ENCODE results near the gene SMAD9.

Gene SMAD9

GRCh38 chr13:36870050-36870692 lies 49.9 kb downstream of the SMAD9 start:
- DNase-seq (ENCODE audit: extremely low read depth in 1 of 2, low read depth in 1 of 2): no peak

GRCh38 chr13:36866232-36866631 lies 53.8 kb downstream of the SMAD9 start:
- no peak for DNase-seq (ENCODE audit: extremely low read depth in 1 of 2, low read depth in 1 of 2)

- no peak for DNase-seq (ENCODE audit: extremely low read depth in 1 of 2, low read depth in 1 of 2)
These were observed 54.8 kb downstream of the SMAD9 start for GRCh38 chr13:36865265-36865664.

DNA sequence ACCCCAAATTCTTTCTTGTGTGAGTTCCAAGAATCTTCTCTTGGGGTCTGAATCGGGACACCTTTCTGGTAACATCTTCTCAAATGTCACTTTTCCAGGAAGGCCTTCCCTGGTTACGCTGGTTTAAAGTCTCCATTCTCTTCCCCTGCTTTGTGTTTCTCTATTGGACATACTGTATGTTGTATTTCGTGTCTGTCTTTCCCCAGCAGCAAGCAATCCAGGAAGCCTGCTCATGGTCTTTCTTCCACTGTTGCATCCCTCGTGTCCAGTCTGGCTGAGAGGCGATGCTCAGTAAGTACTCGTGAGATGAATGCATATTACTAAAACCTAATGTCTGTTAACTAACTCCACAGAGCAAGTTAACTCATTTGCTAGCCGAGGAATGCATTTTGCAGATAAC lies 57.3 kb downstream of the SMAD9 start:
- no peak for DNase-seq (ENCODE audit: extremely low read depth in 1 of 2, low read depth in 1 of 2)

DNA sequence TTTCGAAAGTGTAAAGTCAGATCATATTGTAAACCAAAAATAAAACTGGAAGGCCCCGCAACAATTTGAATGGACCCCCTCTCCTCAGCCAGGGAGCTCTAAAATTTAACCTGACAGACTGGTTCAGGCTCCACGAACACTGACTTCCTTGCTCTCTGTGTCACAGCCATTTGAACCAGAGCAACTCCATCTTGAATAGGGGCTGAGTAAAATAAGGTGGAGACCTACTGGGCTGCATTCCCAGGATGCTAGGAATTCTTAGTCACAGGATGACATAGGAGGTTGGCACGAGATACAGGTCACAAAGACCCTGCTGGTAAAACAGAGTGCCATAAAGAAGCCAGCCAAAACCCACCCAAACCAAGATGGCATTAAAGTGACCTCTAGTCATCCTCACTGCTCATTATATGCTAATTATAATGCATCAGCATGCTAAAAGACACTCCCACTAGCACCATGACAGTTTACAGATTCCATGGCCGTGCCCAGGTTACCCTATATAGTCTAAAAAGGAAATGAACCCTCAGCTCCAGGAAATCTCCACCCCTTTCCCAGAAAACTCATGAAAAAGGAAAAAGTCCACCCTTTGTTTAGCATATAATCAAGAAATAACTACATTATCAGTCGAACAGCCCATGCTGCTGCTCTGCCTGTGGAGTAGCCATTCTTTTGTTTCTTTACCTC lies 57.9 kb downstream of the SMAD9 start:
- no peak for DNase-seq (ENCODE audit: extremely low read depth in 1 of 2, low read depth in 1 of 2)

DNA sequence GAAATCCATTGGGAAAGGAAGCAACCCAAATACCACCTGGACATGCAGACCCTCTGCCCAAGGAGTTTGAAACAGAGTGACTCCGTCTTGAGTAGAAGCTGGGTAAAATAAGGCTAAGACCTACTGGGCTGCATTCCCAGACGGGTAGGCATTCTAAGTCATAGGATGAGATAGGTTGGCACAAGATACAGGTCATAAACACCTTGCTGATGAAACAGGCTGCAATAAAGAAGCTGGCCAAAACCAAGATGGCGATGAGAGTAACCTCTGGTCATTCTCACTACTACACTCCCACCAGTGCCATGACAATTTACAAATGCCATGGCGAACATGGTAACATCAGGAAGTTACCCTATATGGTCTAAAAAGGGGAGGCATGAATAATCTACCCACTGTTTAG lies 60.8 kb downstream of the SMAD9 start:
- DNase-seq (ENCODE audit: extremely low read depth in 1 of 2, low read depth in 1 of 2): no peak

- DNase-seq (ENCODE audit: extremely low read depth in 1 of 2, low read depth in 1 of 2): no peak
These were observed 61.7 kb downstream of the SMAD9 start for GRCh38 chr13:36858290-36858689.

DNA sequence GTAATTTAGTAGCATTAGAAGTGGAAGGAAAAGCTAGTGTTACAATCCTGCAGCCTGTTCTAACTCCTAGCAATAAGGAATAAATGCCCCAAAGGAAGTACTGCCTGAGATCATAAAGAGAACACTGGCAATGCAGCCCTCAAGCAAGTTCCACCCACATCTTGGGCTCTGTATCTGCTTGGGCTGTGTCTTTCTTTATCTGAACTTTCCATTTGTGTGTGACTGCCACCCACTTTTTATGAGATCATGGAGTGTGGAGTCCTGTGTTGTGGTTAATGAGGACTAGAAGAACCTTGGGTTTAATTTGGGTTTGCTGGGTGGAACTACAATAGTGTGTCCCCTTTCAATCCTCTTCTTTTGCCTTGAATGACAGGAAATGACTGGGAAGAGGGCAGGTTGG lies 62.8 kb downstream of the SMAD9 start:
- DNase-seq (ENCODE audit: extremely low read depth in 1 of 2, low read depth in 1 of 2): no peak

DNA sequence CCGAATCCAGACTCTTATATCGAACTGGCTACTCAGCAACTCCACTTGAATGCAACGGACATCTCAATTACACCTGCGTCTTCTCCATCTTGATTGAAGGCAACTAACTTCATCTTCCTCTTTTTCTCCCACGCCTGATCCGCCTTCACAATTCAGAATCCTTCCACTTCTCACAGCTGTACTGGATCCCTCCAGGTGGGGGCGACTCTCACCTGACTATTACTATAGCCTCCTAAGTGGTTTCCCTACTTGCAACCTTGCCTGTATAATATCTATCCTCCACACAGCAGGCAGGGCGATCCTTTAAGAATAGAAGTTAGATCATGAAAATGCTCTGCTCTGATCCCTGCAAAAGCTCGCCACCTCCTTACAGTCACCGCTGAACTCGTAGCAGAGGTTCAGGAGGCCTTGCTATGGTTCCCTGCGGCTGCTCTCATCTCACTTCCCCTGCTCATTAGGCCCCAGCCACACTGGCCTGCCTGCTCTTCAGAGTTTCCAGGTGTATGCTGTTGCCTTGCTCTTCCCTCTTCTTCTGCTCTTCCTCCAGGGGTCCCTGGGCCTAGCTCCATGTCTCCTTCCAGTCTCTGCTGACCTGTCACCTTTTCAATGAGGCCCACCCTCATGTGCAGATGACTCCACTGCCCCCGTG lies 69.1 kb downstream of the SMAD9 start:
- no peak for DNase-seq (ENCODE audit: extremely low read depth in 1 of 2, low read depth in 1 of 2)

DNA sequence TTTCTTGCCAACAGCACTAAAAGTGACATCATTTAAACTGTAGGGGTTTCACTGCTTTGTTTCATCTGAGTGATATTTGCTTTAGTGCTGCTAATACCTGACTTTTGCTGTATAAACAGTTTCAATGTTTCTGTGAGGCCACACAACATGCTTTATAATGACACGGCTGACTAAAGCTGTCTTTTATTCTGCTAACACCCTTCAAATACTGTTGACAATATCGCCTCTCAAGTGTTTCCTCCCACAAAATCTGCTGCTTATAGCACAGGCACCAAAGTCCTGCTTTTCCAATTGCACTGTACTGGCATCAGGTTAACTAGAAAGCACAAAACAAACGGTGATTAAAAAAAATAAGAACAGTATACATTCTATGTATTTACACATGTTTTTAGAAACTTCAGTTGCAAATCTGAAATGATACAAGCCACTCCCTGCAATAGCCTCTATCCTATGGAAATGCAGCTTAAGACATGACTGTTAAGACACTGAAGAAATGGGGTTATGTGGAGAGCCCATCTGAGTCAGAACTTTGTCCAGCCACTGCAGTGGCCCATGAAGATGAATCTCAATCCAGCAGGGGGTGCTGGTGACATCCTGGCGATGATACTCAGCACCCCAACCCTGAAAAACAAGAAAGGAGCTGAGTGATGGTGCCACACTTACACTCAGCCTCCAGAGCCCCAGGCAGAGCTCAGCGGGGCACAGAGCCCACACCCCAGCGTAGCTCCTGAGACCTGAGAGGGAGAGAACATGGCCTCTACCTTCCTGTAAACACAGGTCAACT lies 71.6 kb downstream of the SMAD9 start:
- DNase-seq (ENCODE audit: extremely low read depth in 1 of 2, low read depth in 1 of 2): no peak

GRCh38 chr13:36847606-36848005 lies 72.4 kb downstream of the SMAD9 start:
- DNase-seq (ENCODE audit: extremely low read depth in 1 of 2, low read depth in 1 of 2): no peak

GRCh38 chr13:36841391-36841790 lies 78.6 kb downstream of the SMAD9 start:
- no peak for DNase-seq (ENCODE audit: extremely low read depth in 1 of 2, low read depth in 1 of 2)

DNA sequence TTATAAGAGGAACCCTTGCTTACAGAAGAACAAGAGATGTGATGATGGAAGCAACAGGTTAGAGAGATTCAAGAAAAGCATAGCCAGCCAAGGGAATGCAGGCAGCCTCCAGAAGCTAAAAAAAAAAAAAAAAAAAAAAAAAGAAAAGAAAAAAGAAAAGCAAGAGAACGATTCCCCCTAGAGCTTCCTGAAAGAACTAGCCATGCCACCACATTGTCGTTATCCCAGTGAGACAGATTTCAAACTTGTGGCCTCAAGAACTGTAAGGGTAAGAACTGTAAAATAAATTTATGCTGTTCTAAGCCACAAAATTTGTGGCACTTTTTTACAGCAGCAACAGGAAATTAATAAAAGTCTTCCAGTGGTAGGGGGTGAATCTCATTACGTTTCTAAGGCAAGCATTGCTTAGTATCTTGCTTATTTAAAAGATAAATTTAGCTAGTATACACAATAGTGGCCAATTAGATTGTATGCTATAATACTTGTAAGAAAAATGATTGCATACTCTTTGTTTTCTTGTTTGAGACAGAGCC lies 79.3 kb downstream of the SMAD9 start:
- DNase-seq (ENCODE audit: extremely low read depth in 1 of 2, low read depth in 1 of 2): no peak

DNA sequence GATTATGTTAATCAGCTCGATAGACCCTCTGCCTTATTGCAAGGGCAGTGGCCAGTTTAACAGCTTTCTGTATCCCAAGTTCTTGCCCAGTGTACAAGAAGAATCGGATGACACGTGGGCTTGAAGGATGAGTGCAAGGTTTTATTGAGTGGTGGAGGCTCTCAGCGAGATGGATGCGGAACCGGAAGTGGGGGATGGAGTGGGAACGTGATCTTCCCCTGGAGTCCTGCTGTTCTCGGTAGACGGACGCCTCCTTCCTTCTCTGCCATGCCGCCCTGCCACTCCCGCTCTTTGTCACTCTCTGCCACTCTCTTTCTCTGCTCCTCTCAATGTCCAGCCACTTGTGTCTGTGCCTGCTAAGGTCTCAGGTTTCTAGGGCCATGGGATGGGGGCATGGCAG lies 80.1 kb downstream of the SMAD9 start:
- no peak for DNase-seq (ENCODE audit: extremely low read depth in 1 of 2, low read depth in 1 of 2)

- DNase-seq (ENCODE audit: extremely low read depth in 1 of 2, low read depth in 1 of 2): no peak
These were observed 80.8 kb downstream of the SMAD9 start for GRCh38 chr13:36839281-36839680.

DNA sequence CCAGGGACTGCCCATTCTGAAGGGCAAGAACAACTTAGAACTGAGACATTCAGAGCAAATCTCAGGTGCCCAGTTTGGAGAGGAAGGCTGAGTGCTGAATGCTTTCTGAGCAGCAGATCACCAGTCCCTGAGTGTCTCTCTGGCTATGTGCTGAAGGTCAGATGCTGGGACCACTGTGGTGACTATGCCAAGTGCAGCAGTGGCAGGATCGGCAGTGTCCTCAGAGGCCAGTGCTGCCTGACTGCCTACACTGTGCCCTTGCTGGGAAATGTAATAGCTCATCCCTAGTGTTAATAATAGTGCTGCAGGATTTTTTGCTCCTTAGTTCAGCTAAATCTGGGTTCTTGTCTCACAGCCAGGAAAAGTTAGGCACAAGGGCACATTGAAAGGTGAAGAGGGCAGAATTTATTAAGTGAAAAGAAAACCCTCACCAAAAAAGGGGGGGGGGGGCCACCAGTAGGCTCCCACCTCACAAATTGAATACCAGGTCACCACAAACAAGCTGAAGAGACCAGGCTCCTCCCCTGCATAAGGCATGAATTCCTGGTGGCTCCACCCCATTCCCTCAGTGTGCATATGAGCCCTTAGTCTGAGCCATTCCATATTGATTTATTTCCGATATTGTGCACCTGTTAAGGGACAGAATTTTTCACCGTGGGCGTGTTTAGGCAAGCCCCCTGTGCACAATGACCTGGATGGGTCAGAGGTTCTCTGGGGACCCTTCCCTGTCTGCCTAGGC lies 82.5 kb downstream of the SMAD9 start:
- no peak for DNase-seq (ENCODE audit: extremely low read depth in 1 of 2, low read depth in 1 of 2)

DNA sequence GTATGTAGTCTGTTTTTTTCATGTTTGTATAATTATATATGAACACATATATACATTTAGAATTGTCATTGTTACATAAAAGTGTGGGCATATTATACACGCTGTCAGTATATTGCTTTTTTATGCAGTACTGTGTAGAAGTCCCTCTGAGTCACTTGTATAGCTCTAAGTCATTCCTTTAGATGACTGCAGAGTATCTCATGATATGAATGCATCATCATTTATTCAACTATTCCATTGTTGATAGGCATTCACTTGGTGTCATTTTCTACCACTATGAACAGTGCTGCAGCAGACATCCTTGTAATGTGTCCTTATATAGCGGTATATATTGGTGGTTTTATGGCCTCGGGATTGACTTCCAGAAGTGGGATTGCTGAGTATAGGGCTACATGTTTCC lies 85.7 kb downstream of the SMAD9 start:
- no peak for DNase-seq (ENCODE audit: extremely low read depth in 1 of 2, low read depth in 1 of 2)

- DNase-seq (ENCODE audit: extremely low read depth in 1 of 2, low read depth in 1 of 2): no peak
These were observed 88.7 kb downstream of the SMAD9 start for GRCh38 chr13:36831291-36831690.

DNA sequence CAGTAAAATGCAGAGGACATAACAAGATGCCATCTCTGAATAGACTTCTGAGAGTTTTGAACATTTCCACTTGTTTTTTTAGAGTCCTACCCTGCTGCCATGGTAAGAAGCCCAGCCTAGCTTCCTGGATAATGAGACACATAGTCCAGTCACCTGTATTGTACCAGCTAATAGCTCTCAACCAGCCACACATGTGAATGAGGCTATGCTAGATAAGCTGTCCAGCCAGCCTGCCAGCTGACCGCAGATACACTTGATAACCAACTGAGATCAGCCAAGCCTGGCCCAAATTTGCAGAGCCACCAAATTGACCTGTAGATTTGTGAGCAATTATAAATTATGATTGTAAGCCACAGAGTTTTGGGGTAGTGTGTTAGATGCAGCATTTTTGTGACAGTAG lies 90.3 kb downstream of the SMAD9 start:
- DNase-seq (ENCODE audit: extremely low read depth in 1 of 2, low read depth in 1 of 2): no peak

DNA sequence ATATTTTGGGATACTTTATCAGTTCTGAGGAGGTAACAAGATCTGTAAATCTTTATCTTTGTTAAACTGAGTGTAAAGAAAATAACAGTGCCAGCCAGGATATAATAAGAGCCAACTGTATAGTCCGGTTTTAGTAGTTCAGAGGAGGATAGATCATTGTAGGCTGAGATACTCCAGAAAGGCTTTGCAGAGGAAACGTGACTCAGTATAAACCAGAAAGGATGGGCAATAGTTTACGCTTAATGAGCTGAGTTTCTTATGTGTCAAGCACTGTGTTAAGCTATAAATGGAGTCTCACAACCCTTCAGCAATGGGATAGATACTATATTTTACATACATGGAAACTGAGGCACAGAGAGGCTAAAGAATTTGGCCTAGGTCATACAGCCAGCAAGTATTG lies 97.3 kb downstream of the SMAD9 start:
- DNase-seq (ENCODE audit: extremely low read depth in 1 of 2, low read depth in 1 of 2): no peak

- DNase-seq (ENCODE audit: extremely low read depth in 1 of 2, low read depth in 1 of 2): no peak
These were observed 99.8 kb downstream of the SMAD9 start for GRCh38 chr13:36820222-36820621.
